RWPE2 (cell line): Measurements from ENCODE around the gene CTXND2.

Source experiments
- ATAC-seq: fragments of 200-7000 bp; cut with Tn5 transposase; 3 replicates; pipeline ENCODE4 v1.9.1; 2021; ENCODE audit warnings: low read depth
- DNase-seq: peaks from one replicate; pipeline ENCODE4 v3.0.0-alpha.2; 2020; ENCODE audit warnings: low spot score
- H3K27ac ChIP-seq: fragments of 450-650 bp; 2 replicates; pipeline ENCODE4 v1.5.1; 2017; ENCODE audit warnings: mild to moderate bottlenecking; ENCODE audit not compliant: poor library complexity, severe bottlenecking
- H3K27me3 ChIP-seq: fragments of 250-450 bp; sonication (Bioruptor Pico); 2 replicates; pipeline ENCODE4 v1.5.1; 2021; ENCODE audit warnings: mild to moderate bottlenecking, moderate library complexity; ENCODE audit not compliant: insufficient read depth, poor library complexity, severe bottlenecking
- H3K36me3 ChIP-seq: fragments of 250-450 bp; sonication (Bioruptor Pico); 2 replicates; pipeline ENCODE4 v1.5.1; 2020; ENCODE audit warnings: low read depth, mild to moderate bottlenecking, moderate library complexity
- H3K4me1 ChIP-seq: fragments of 250-450 bp; sonication (Bioruptor Pico); 2 replicates; pipeline ENCODE4 v1.5.1; 2021; ENCODE audit warnings: mild to moderate bottlenecking, moderate library complexity; ENCODE audit not compliant: insufficient read depth, poor library complexity, severe bottlenecking
- H3K4me3 ChIP-seq: fragments of 250-450 bp; sonication (Bioruptor Pico); 2 replicates; pipeline ENCODE4 v1.5.1; 2021; ENCODE audit warnings: mild to moderate bottlenecking, moderate library complexity; ENCODE audit not compliant: severe bottlenecking
- H3K9me3 ChIP-seq: fragments of 250-450 bp; sonication (Bioruptor Pico); 2 replicates; pipeline ENCODE4 v1.5.1; 2021; ENCODE audit warnings: mild to moderate bottlenecking, moderate library complexity; ENCODE audit not compliant: severe bottlenecking
- TF ChIP-seq, protein P1 (sequence below): fragments of 450-650 bp; IDR thresholded peaks from one replicate; pipeline ENCODE4 v1.5.1; 2017; ENCODE audit warnings: mild to moderate bottlenecking, moderate library complexity; ENCODE audit not compliant: poor library complexity, severe bottlenecking

Gene CTXND2

DNA sequence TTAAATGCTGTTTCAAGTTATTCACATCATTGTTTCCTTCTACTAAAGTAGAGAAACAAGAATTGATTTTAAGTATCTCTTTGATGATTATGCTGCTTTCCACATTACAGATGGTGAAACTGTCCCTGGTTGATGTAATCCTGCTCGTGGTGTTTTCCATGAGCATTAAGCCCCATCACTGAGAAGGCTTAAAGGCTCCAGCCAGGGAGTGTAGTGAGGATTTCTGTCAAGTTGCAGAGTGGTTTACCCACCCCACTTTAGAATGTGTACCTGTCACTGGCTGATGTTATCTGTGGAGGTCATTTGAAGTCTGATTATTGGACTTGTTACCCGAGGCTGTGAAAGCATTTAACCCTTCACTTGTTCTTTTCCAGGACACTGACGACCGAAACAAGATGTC lies 74.8 kb downstream of the CTXND2 start:
- DNase-seq (no peak), ATAC-seq (no peak)
- H3K27ac ChIP-seq, result no peak overlapping the region
- H3K9me3 ChIP-seq, result no peaks in the 10 kb centered on the region
- H3K4me1 ChIP-seq, result no peaks in the 10 kb centered on the region
- peaks cover 85% of the 10 kb centered on the region for H3K36me3 ChIP-seq
- no peak overlapping the region for H3K4me3 ChIP-seq
- TF ChIP-seq, protein P1, sequence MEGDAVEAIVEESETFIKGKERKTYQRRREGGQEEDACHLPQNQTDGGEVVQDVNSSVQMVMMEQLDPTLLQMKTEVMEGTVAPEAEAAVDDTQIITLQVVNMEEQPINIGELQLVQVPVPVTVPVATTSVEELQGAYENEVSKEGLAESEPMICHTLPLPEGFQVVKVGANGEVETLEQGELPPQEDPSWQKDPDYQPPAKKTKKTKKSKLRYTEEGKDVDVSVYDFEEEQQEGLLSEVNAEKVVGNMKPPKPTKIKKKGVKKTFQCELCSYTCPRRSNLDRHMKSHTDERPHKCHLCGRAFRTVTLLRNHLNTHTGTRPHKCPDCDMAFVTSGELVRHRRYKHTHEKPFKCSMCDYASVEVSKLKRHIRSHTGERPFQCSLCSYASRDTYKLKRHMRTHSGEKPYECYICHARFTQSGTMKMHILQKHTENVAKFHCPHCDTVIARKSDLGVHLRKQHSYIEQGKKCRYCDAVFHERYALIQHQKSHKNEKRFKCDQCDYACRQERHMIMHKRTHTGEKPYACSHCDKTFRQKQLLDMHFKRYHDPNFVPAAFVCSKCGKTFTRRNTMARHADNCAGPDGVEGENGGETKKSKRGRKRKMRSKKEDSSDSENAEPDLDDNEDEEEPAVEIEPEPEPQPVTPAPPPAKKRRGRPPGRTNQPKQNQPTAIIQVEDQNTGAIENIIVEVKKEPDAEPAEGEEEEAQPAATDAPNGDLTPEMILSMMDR, result no peak
- no peaks in the 10 kb centered on the region for H3K27me3 ChIP-seq
